ENCODE data around the gene CLMP. TPM values are rescaled to one million over a fixed set of nuclear protein-coding genes. Genes with fewer than 3 reads are reported as not detected.
"Not testable (repeated sequence)": the region's sequence is repeated elsewhere in the genome, so short reads cannot be mapped to it uniquely, and the experiment has no call there.

The CLMP gene
- polyA plus RNA-seq, 2 donors, result 2.9 to 4.2 TPM

DNA sequence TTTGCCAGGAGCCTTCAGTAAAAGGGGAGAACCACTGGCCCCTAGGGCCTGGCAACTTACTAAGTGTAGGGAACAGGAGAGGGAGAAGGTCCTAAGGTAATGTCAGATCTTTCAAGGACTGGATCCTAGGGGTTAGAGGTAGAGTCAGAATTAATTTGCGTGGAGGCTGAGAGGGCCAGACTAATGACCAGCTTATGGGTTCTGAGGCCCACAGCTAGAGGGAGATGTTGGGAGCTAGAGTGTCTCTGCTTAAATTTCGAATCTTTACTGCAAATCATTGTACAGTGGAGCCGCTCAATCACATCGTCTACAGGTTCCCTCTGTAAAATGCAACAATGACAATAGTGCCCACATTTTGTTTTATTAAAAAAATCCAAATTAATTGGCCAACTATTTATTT is 31.4 kb downstream of the CLMP start:
- no peaks in the 10 kb centered on the region for H3K27me3 ChIP-seq (ENCODE audit: control insufficient read depth in 1 of 2, insufficient read depth in 2 of 2, low read length in 2 of 2)
- H3K36me3 ChIP-seq (ENCODE audit: control insufficient read depth in 2 of 2, insufficient read depth in 2 of 2, low read length in 1 of 2), result no peaks in the 10 kb centered on the region
- 90 to 95% methylated on average over 4 of the region's 4 CpGs for whole genome bisulfite sequencing, 2 donors
- peaks cover 0 to 2% of the 10 kb centered on the region in 2 donors for H3K4me1 ChIP-seq (ENCODE audit: control insufficient read depth in 2 of 2, insufficient read depth in 2 of 2, low read length in 1 of 2)
- H3K27ac ChIP-seq (ENCODE audit: low read depth in 2 of 2, low read length in 1 of 2), result no peak overlapping the region
- H3K4me3 ChIP-seq (ENCODE audit: low read depth in 1 of 2, low read length in 2 of 2), result no peak overlapping the region
- no peaks in the 10 kb centered on the region for H3K9me3 ChIP-seq (ENCODE audit: control insufficient read depth in 2 of 2, insufficient read depth in 1 of 2, low read depth in 1 of 2, low read length in 1 of 2)

DNA sequence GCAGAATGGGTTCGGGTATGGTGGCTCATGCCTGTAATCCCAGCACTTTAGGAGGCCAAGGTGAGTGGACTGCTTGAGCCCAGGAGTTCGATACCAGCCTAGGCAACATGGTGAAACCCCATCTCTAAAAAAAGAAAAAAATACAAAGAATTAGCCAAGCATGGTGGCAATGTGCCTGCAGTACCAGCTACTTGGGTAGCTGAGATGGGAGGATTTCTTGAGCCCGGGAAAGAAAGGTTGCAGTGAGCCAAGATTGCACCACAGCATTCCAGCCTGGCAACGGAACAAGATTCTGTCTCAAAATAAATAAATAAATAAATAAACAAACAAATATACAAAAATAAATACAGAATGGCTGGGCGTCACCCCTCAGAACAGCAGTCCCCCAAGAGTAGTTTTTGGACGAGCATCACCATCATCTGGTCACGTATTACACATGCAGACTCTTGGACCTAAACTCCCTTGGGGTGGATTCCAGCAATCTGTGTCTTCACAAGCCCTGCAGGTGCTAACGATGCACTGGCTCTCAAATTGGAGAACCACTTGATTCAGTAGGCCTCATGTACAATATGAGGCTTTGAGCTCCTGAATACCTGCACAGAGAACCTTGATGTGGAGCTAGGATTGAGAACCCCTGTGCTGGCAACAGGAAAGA is 33.5 kb downstream of the CLMP start:
- Histone ChIP-seq H3K27me3 (ENCODE audit: control insufficient read depth in 1 of 2, insufficient read depth in 2 of 2, low read length in 2 of 2) (no peaks in the 10 kb centered on the region), H3K9me3 (ENCODE audit: control insufficient read depth in 2 of 2, insufficient read depth in 1 of 2, low read depth in 1 of 2, low read length in 1 of 2) (no peaks in the 10 kb centered on the region), H3K4me1 (ENCODE audit: control insufficient read depth in 2 of 2, insufficient read depth in 2 of 2, low read length in 1 of 2) (peaks cover 0 to 2% of the 10 kb centered on the region in 2 donors), H3K27ac (ENCODE audit: low read depth in 2 of 2, low read length in 1 of 2) (no peak overlapping the region), H3K4me3 (ENCODE audit: low read depth in 1 of 2, low read length in 2 of 2) (no peak overlapping the region), H3K36me3 (ENCODE audit: control insufficient read depth in 2 of 2, insufficient read depth in 2 of 2, low read length in 1 of 2) (no peaks in the 10 kb centered on the region)
- WGBS, 2 donors, result 82 to 85% methylated on average over 8 of the region's 8 CpGs

DNA sequence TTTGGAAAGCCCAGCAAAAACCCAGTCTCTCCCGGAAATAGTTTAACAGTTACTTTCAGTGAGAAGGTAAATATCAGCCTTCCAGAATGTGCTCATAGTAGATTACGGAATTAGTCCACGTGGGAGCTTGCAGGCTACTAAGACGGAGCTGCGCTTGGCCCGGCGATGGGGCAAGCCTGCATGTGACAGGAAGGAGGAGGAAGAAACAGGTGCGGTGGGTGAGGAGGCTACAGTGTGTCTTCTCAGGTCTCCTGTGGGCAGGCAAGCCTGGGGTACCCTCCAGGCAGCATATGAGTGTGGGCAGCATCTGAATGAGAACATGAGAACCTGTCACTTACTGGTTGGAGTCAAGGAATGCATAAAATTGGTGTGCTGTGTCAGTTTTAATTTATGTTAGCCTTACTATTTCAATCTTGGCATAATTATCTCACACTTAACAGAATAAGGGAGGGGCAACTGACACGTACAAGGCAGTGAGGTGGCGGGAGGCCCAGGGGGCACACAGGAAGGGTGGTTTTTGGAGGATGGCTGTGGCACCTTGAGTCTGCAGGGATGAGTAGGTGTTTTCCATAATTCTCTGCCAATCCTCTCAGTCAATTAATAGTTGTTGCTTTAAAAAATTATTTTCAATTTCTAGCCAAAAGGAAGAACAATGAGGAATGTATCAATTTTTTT is 35.7 kb downstream of the CLMP start:
- Histone ChIP-seq H3K9me3 (ENCODE audit: control insufficient read depth in 2 of 2, insufficient read depth in 1 of 2, low read depth in 1 of 2, low read length in 1 of 2) (no peaks in the 10 kb centered on the region), H3K4me1 (ENCODE audit: control insufficient read depth in 2 of 2, insufficient read depth in 2 of 2, low read length in 1 of 2) (peaks cover 0 to 2% of the 10 kb centered on the region in 2 donors), H3K4me3 (ENCODE audit: low read depth in 1 of 2, low read length in 2 of 2) (no peak overlapping the region), H3K27ac (ENCODE audit: low read depth in 2 of 2, low read length in 1 of 2) (no peak overlapping the region), H3K36me3 (ENCODE audit: control insufficient read depth in 2 of 2, insufficient read depth in 2 of 2, low read length in 1 of 2) (no peaks in the 10 kb centered on the region), H3K27me3 (ENCODE audit: control insufficient read depth in 1 of 2, insufficient read depth in 2 of 2, low read length in 2 of 2) (no peaks in the 10 kb centered on the region)
- 67 to 68% methylated on average over 10 of the region's 10 CpGs for WGBS, 2 donors

DNA sequence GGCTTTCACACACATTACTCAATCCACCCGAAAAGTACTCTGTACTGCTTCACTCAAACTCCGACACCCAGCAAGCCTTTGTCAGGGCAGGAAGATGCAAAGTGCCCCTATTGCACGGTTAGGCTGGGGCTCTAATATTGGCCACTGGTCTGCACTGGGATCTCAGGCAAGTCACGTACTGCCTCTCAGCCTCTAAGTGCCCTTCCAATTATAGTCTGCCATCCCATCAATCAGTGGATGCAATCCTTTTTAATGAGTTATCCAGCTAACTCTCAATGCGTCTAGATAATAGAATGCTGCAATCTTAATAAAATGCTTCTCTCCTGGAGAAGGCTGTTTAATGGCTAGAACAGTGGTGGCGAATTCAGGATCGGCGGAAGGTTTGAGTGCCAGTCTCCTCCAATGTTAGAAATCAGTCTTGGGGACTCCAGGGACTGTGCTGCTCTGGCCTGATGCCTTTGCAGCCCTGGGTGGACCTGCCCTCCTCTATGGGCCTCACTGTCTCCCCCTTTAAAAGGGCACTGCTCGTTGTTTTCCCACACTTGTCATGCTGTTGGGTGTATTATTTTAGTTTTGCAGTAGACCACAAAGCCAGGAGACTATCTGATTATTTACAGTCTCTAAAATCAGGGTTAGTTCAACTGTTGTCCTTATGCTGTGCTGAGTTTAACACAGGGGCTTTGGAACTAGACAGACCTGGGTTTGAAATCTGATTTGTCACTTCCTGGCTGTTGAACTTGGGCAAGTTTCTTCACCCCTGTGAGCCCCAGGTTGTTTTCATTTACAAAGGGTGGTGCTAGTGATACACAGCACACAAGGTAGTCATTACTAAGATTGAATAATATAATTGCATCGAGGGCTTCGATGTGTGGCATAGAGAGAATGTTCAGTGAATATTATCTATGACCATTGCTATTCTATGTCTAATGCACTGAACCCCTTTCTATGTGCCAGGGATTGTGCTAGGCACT is 36.7 kb downstream of the CLMP start:
- no peak overlapping the region for H3K27ac ChIP-seq (ENCODE audit: low read depth in 2 of 2, low read length in 1 of 2)

DNA sequence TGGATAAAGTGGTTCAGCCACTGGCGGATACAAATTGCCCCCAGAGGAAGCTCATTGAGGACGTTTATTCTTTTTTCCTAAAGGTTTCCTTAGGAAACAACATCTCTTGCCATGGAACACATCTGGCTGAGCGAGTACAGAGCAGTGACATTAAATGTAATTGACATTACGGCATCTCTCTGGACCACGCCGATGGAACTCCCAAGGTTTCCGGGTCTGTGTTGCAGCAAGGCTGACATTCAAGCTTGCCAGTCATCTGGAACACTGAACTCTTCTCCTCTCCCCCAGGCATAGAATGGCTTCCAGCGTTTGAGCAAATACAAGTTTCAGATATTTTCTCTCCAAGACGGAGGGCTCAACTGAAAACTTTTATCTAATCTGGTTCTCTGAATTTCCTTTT is 42.1 kb downstream of the CLMP start:
- no peak overlapping the region for H3K27ac ChIP-seq (ENCODE audit: low read depth in 2 of 2, low read length in 1 of 2)
- 57 to 66% methylated on average over 9 of the region's 9 CpGs for WGBS, 2 donors

More for the DNA sequence above, 36.7 kb downstream of the CLMP start:
- no peak overlapping the region for H3K4me3 ChIP-seq (ENCODE audit: low read depth in 1 of 2, low read length in 2 of 2)
- H3K36me3 ChIP-seq (ENCODE audit: control insufficient read depth in 2 of 2, insufficient read depth in 2 of 2, low read length in 1 of 2), result no peaks in the 10 kb centered on the region
- H3K4me1 ChIP-seq (ENCODE audit: control insufficient read depth in 2 of 2, insufficient read depth in 2 of 2, low read length in 1 of 2), result peaks cover 0 to 2% of the 10 kb centered on the region in 2 donors
- H3K27me3 ChIP-seq (ENCODE audit: control insufficient read depth in 1 of 2, insufficient read depth in 2 of 2, low read length in 2 of 2), result no peaks in the 10 kb centered on the region
- H3K9me3 ChIP-seq (ENCODE audit: control insufficient read depth in 2 of 2, insufficient read depth in 1 of 2, low read depth in 1 of 2, low read length in 1 of 2), result no peaks in the 10 kb centered on the region
- 80 to 85% methylated on average over 11 of the region's 11 CpGs for WGBS, 2 donors

DNA sequence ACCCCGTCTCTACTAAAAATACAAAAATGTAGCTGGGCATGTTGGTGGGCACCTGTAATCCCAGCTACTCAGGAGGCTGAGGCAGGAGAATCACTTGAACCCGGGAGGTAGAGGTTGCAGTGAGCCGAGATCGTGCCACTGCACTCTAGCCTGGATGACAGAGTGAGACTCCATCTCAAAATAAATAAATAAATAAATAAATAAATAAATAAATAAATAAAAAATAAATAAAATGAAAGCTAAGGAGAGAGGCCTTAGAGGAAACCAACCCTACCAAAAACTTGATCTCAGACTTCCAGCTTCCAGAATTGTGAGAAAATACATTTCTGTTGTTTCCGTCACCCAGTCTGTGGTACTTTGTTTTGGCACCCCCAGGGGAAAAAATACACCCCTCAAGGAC is 42.7 kb downstream of the CLMP start:
- not testable (repeated sequence) for H3K36me3 ChIP-seq (ENCODE audit: control insufficient read depth in 2 of 2, insufficient read depth in 2 of 2, low read length in 1 of 2); H3K4me1 ChIP-seq (ENCODE audit: control insufficient read depth in 2 of 2, insufficient read depth in 2 of 2, low read length in 1 of 2); H3K9me3 ChIP-seq (ENCODE audit: control insufficient read depth in 2 of 2, insufficient read depth in 1 of 2, low read depth in 1 of 2, low read length in 1 of 2); H3K4me3 ChIP-seq (ENCODE audit: low read depth in 1 of 2, low read length in 2 of 2); H3K27me3 ChIP-seq (ENCODE audit: control insufficient read depth in 1 of 2, insufficient read depth in 2 of 2, low read length in 2 of 2); H3K27ac ChIP-seq (ENCODE audit: low read depth in 2 of 2, low read length in 1 of 2)
- 95 to 96% methylated on average over 5 of the region's 5 CpGs for WGBS, 2 donors

More for the DNA sequence above, 42.1 kb downstream of the CLMP start:
- Histone ChIP-seq H3K4me3 (ENCODE audit: low read depth in 1 of 2, low read length in 2 of 2) (no peak overlapping the region), H3K9me3 (ENCODE audit: control insufficient read depth in 2 of 2, insufficient read depth in 1 of 2, low read depth in 1 of 2, low read length in 1 of 2) (no peaks in the 10 kb centered on the region), H3K4me1 (ENCODE audit: control insufficient read depth in 2 of 2, insufficient read depth in 2 of 2, low read length in 1 of 2) (no peaks in the 10 kb centered on the region), H3K36me3 (ENCODE audit: control insufficient read depth in 2 of 2, insufficient read depth in 2 of 2, low read length in 1 of 2) (no peaks in the 10 kb centered on the region), H3K27me3 (ENCODE audit: control insufficient read depth in 1 of 2, insufficient read depth in 2 of 2, low read length in 2 of 2) (no peaks in the 10 kb centered on the region)

DNA sequence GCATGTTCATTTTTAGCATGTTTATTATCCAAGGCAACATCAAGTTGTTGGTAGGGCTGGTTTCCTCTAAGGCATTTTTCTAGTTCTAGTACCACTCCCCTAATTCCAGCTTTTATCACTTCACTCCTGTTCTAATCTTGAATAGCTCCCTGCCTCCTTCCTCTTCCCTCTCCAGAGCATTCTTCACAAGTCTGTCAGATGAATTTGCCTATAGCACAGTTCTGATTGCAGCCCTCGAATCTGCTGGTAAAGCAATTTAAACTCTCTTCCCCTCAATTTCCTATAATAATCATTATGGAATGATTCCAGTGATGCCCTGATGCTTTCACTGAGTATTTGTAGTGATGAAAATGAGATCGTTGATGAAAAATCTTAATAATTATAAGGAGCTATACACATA is 43.3 kb downstream of the CLMP start:
- Histone ChIP-seq H3K9me3 (ENCODE audit: control insufficient read depth in 2 of 2, insufficient read depth in 1 of 2, low read depth in 1 of 2, low read length in 1 of 2) (no peaks in the 10 kb centered on the region), H3K27me3 (ENCODE audit: control insufficient read depth in 1 of 2, insufficient read depth in 2 of 2, low read length in 2 of 2) (no peaks in the 10 kb centered on the region), H3K27ac (ENCODE audit: low read depth in 2 of 2, low read length in 1 of 2) (no peak overlapping the region), H3K36me3 (ENCODE audit: control insufficient read depth in 2 of 2, insufficient read depth in 2 of 2, low read length in 1 of 2) (no peaks in the 10 kb centered on the region), H3K4me1 (ENCODE audit: control insufficient read depth in 2 of 2, insufficient read depth in 2 of 2, low read length in 1 of 2) (no peaks in the 10 kb centered on the region), H3K4me3 (ENCODE audit: low read depth in 1 of 2, low read length in 2 of 2) (no peak overlapping the region)
- WGBS, 2 donors, result 72 to 78% methylated on average over 2 of the region's 2 CpGs

DNA sequence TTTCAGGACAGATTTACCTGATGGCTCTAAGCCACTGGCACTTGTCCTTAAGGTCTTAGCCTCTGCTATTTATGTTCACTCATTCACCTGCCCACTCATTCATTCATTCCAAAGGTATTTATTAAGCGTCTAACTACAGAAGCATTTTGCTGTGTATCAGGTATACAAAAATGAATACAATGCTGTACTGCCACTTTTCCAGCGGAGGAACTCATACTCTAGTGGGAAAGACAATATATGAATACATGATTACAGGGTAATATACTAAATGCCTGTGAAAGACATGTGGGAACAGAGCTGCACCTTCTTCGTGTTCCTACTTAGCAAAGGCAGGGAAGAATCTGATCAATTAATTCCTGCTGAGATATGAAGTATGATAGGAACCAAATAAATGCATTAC is 43.7 kb downstream of the CLMP start:
- WGBS, 2 donors, result 78 to 83% methylated on average over 3 of the region's 3 CpGs
- Histone ChIP-seq H3K27ac (ENCODE audit: low read depth in 2 of 2, low read length in 1 of 2) (no peak overlapping the region), H3K4me1 (ENCODE audit: control insufficient read depth in 2 of 2, insufficient read depth in 2 of 2, low read length in 1 of 2) (no peaks in the 10 kb centered on the region), H3K36me3 (ENCODE audit: control insufficient read depth in 2 of 2, insufficient read depth in 2 of 2, low read length in 1 of 2) (no peaks in the 10 kb centered on the region), H3K4me3 (ENCODE audit: low read depth in 1 of 2, low read length in 2 of 2) (no peak overlapping the region), H3K27me3 (ENCODE audit: control insufficient read depth in 1 of 2, insufficient read depth in 2 of 2, low read length in 2 of 2) (no peaks in the 10 kb centered on the region), H3K9me3 (ENCODE audit: control insufficient read depth in 2 of 2, insufficient read depth in 1 of 2, low read depth in 1 of 2, low read length in 1 of 2) (no peaks in the 10 kb centered on the region)

DNA sequence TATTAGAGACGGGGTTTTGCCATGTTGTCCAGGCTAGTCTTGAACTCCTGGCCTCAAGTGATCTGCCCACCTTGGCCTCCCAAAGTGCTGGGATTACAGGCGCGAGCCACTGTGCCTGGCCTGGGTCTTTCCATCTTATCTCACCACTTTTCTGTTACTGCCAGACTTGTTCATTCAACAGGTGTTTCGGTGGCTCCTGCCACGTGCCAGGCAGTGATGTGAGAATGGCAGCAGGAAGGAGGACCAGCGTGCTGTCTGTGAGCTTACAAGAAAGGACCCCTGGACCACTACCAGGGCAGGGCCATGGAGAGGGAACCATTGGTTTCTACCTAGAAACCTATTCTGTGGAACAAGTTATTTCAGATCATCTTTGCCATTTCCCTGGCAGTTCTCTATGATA is 44.2 kb downstream of the CLMP start:
- Histone ChIP-seq H3K4me3 (ENCODE audit: low read depth in 1 of 2, low read length in 2 of 2) (no peak overlapping the region), H3K36me3 (ENCODE audit: control insufficient read depth in 2 of 2, insufficient read depth in 2 of 2, low read length in 1 of 2) (no peaks in the 10 kb centered on the region), H3K27me3 (ENCODE audit: control insufficient read depth in 1 of 2, insufficient read depth in 2 of 2, low read length in 2 of 2) (no peaks in the 10 kb centered on the region), H3K27ac (ENCODE audit: low read depth in 2 of 2, low read length in 1 of 2) (no peak overlapping the region), H3K4me1 (ENCODE audit: control insufficient read depth in 2 of 2, insufficient read depth in 2 of 2, low read length in 1 of 2) (no peaks in the 10 kb centered on the region), H3K9me3 (ENCODE audit: control insufficient read depth in 2 of 2, insufficient read depth in 1 of 2, low read depth in 1 of 2, low read length in 1 of 2) (no peaks in the 10 kb centered on the region)
- 90 to 93% methylated on average over 6 of the region's 6 CpGs for WGBS, 2 donors
